PC-9 (cell line): ENCODE measurements around the gene SCN1B.

Experiments used
- CTCF ChIP-seq: fragments of 200-600 bp; sonication (generic); conservative IDR thresholded peaks from 2 replicates; pipeline ENCODE4 v1.6.1; 2017; ENCODE audit warnings: mixed run types, antibody characterized with exemption, mild to moderate bottlenecking, moderate library complexity
- EZH2 ChIP-seq: fragments of 200-600 bp; sonication (generic); IDR thresholded peaks from 2 replicates; pipeline ENCODE4 v1.8.0; 2017; ENCODE audit warnings: antibody characterized with exemption, low read depth

- TF ChIP-seq EZH2 (no peak), CTCF (no peak)
These were observed 14.3 kb upstream of the SCN1B start for GRCh38 chr19:35015954-35016351.
